ENCODE results near the gene MAP3K7CL.

MAP3K7CL gene

GRCh38 chr21:29105218-29105617 lies 25.2 kb upstream of the MAP3K7CL start:
- DNase-seq (ENCODE audit: low read depth in 1 of 2, low spot score in 1 of 2) = no peak
- Histone ChIP-seq H3K27me3 (ENCODE audit: insufficient read depth, poor library complexity, severe bottlenecking) (no peaks in the 10 kb centered on the region), H3K27ac (replicated peaks) (no peak overlapping the region), H3K4me3 (replicated peaks; ENCODE audit: insufficient read depth, low read length) (no peak overlapping the region)
- TF ChIP-seq CTCF (IDR thresholded peaks at IDR 0.05; ENCODE audit: insufficient read depth, low read length) (no peak), SPI1 (IDR thresholded peaks at IDR 0.05; ENCODE audit: borderline replicate concordance, low read depth) (no peak), GABPA (IDR thresholded peaks at IDR 0.05; ENCODE audit: low read depth) (no peak), POLR2AphosphoS5 (IDR thresholded peaks at IDR 0.05; ENCODE audit: low read depth) (no peak), REST (IDR thresholded peaks at IDR 0.05; ENCODE audit: insufficient replicate concordance, low read depth) (no peak)

DNA sequence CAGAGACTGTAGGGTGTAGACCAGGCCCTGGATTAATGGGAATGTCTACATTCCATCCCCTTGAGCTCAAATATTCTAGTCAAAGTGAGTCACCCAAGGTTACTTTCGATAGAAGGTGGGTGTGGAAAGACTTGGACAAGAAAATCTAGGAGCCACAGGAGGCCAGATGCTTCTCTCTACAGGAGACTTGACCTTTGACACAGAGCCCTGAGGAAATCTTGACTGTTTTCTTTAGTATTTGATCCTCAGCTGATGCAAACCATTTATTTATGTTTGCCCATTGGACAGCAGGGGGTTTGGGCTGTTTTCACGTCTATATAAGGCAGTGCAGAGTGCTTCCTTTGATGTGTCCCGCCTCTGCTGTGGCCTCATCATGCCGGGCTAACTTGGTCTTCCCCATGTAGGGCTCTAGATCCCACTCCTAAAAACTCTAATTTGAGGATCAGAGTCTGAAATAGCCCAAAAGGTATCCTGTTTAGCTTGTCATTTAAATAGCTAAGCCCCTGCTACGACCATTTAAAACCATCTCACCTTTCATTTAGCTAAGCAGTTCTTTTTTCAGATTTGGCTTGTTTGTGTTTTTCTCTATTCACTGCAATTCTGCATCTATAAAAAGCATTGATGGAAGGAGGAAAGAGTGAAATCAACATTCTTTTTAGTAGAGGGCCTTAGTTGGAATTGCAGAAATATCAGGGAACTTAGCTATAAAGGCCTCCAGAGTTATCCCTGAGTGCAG lies 15.5 kb upstream of the MAP3K7CL start:
- no peak overlapping the region for H3K4me3 ChIP-seq (replicated peaks; ENCODE audit: insufficient read depth, low read length)
- no peaks in the 10 kb centered on the region for H3K27me3 ChIP-seq (ENCODE audit: insufficient read depth, poor library complexity, severe bottlenecking)
- DNase-seq (ENCODE audit: low read depth in 1 of 2, low spot score in 1 of 2) = no peak
- TF ChIP-seq REST (IDR thresholded peaks at IDR 0.05; ENCODE audit: insufficient replicate concordance, low read depth) (no peak), SPI1 (IDR thresholded peaks at IDR 0.05; ENCODE audit: borderline replicate concordance, low read depth) (no peak)
- no peak overlapping the region for H3K27ac ChIP-seq (replicated peaks)

GRCh38 chr21:29115899-29116298 lies 14.5 kb upstream of the MAP3K7CL start:
- Histone ChIP-seq H3K27ac (replicated peaks) (no peak overlapping the region), H3K27me3 (ENCODE audit: insufficient read depth, poor library complexity, severe bottlenecking) (no peaks in the 10 kb centered on the region), H3K4me3 (replicated peaks; ENCODE audit: insufficient read depth, low read length) (no peak overlapping the region)
- TF ChIP-seq GABPA (IDR thresholded peaks at IDR 0.05; ENCODE audit: low read depth) (no peak), CTCF (IDR thresholded peaks at IDR 0.05; ENCODE audit: insufficient read depth, low read length) (no peak), POLR2AphosphoS5 (IDR thresholded peaks at IDR 0.05; ENCODE audit: low read depth) (no peak), REST (IDR thresholded peaks at IDR 0.05; ENCODE audit: insufficient replicate concordance, low read depth) (no peak), SPI1 (IDR thresholded peaks at IDR 0.05; ENCODE audit: borderline replicate concordance, low read depth) (no peak)
- DNase-seq (ENCODE audit: low read depth in 1 of 2, low spot score in 1 of 2) = no peak
